Sigmoid colon (tissue), 4 donors: ENCODE measurements around the gene SUN2.

ENCODE experiments used
- EP300 ChIP-seq, 4 donors: sonication (generic); formaldehyde crosslinking; IDR thresholded peaks; one replicate each; pipeline ENCODE4 v1.6.1; 2017; ENCODE audit warnings: antibody characterized with exemption in 4 of 4
- POLR2A ChIP-seq, 2 donors: fragments of 450-650 bp; IDR thresholded peaks; one replicate each; pipeline ENCODE4 v1.6.1; 2016; ENCODE audit warnings: antibody characterized with exemption in 2 of 2, mild to moderate bottlenecking in 2 of 2, moderate library complexity in 2 of 2
- TF ChIP-seq, protein P1 (sequence below), 4 experiments: fragments of 450-650 bp in 3 of 4; fragments of 200-600 bp in 1 of 4; IDR thresholded peaks; one replicate each; pipeline ENCODE4 v1.5.1; 2016 to 2019; ENCODE audit warnings: antibody characterized with exemption in 4 of 4, mild to moderate bottlenecking in 3 of 4, moderate library complexity in 2 of 4

- TF ChIP-seq, protein P1, sequence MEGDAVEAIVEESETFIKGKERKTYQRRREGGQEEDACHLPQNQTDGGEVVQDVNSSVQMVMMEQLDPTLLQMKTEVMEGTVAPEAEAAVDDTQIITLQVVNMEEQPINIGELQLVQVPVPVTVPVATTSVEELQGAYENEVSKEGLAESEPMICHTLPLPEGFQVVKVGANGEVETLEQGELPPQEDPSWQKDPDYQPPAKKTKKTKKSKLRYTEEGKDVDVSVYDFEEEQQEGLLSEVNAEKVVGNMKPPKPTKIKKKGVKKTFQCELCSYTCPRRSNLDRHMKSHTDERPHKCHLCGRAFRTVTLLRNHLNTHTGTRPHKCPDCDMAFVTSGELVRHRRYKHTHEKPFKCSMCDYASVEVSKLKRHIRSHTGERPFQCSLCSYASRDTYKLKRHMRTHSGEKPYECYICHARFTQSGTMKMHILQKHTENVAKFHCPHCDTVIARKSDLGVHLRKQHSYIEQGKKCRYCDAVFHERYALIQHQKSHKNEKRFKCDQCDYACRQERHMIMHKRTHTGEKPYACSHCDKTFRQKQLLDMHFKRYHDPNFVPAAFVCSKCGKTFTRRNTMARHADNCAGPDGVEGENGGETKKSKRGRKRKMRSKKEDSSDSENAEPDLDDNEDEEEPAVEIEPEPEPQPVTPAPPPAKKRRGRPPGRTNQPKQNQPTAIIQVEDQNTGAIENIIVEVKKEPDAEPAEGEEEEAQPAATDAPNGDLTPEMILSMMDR (IDR thresholded peaks at IDR 0.05) = no peak
- no peak for TF ChIP-seq POLR2A (IDR thresholded peaks at IDR 0.05)
- no peak for TF ChIP-seq EP300 (IDR thresholded peaks at IDR 0.05)
Measured at GRCh38 chr22:38689651-38690050, 66.1 kb downstream of the SUN2 start.
